HL-60 (cell line): ENCODE measurements around the gene RBFA.
A peak's percentile ranks its signal among the peaks of the same experiment; 100 is the strongest.

Experiments used
- DNase-seq, 2 experiments: peaks; one replicate each; pipeline ENCODE4 v3.0.0-alpha.2; 2010 to 2020; ENCODE audit warnings: low read depth in 1 of 2, low spot score in 1 of 2
- H3K27ac ChIP-seq: fragments of 250-450 bp; sonication (Bioruptor Pico); replicated peaks from 2 replicates; pipeline ENCODE4 v1.5.1; 2020; ENCODE audit warnings: mild to moderate bottlenecking, moderate library complexity
- H3K27me3 ChIP-seq: fragments of 250-450 bp; sonication (Bioruptor Pico); 2 replicates; pipeline ENCODE4 v1.5.1; 2021; ENCODE audit warnings: mild to moderate bottlenecking, moderate library complexity; ENCODE audit not compliant: insufficient read depth, poor library complexity, severe bottlenecking
- H3K4me3 ChIP-seq: replicated peaks from 2 replicates; pipeline ENCODE4 v1.5.1; 2011; ENCODE audit warnings: mild to moderate bottlenecking, control low read depth, low read length; ENCODE audit not compliant: insufficient read depth
- GABPA ChIP-seq: IDR thresholded peaks from 2 replicates; pipeline ENCODE4 v1.6.1; 2012; ENCODE audit warnings: low read depth
- POLR2AphosphoS5 ChIP-seq: IDR thresholded peaks from 2 replicates; pipeline ENCODE4 v1.6.1; 2012; ENCODE audit warnings: low read depth
- SPI1 ChIP-seq: IDR thresholded peaks from 2 replicates; pipeline ENCODE4 v1.6.1; 2012; ENCODE audit warnings: low read depth, mild to moderate bottlenecking, borderline replicate concordance
- TF ChIP-seq, protein P1 (sequence below): IDR thresholded peaks from one replicate; pipeline ENCODE4 v1.5.1; 2011; ENCODE audit warnings: low read length, control low read depth, inconsistent platforms; ENCODE audit not compliant: insufficient read depth
- TF ChIP-seq, protein P2 (sequence below): IDR thresholded peaks from 2 replicates; pipeline ENCODE4 v1.6.1; 2012; ENCODE audit warnings: low read depth; ENCODE audit not compliant: insufficient replicate concordance

RBFA gene

DNA sequence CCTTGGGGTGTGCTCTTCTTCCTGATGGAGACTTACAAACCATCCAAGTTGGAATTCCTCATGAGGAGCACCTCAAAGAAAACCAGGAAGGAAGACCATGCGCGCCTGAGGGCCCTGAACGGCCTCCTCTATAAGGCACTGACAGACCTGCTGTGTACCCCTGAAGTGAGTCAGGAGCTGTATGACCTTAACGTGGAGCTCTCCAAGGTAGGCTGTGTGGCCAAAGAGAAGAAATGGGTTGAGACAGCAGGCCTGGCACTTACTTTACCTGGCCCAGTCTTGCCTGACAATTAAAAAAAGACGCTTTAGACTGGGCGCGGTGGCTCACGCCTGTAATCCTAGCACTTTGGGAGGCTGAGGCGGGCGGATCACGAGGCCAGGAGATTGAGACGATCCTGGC, 3.1 kb downstream of the RBFA start:
- no peak for DNase-seq
- H3K27ac ChIP-seq, result no peak overlapping the region
- TF ChIP-seq, protein P1, sequence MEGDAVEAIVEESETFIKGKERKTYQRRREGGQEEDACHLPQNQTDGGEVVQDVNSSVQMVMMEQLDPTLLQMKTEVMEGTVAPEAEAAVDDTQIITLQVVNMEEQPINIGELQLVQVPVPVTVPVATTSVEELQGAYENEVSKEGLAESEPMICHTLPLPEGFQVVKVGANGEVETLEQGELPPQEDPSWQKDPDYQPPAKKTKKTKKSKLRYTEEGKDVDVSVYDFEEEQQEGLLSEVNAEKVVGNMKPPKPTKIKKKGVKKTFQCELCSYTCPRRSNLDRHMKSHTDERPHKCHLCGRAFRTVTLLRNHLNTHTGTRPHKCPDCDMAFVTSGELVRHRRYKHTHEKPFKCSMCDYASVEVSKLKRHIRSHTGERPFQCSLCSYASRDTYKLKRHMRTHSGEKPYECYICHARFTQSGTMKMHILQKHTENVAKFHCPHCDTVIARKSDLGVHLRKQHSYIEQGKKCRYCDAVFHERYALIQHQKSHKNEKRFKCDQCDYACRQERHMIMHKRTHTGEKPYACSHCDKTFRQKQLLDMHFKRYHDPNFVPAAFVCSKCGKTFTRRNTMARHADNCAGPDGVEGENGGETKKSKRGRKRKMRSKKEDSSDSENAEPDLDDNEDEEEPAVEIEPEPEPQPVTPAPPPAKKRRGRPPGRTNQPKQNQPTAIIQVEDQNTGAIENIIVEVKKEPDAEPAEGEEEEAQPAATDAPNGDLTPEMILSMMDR, result no peak
- TF ChIP-seq POLR2AphosphoS5 (no peak), GABPA (no peak)
- TF ChIP-seq, protein P2, sequence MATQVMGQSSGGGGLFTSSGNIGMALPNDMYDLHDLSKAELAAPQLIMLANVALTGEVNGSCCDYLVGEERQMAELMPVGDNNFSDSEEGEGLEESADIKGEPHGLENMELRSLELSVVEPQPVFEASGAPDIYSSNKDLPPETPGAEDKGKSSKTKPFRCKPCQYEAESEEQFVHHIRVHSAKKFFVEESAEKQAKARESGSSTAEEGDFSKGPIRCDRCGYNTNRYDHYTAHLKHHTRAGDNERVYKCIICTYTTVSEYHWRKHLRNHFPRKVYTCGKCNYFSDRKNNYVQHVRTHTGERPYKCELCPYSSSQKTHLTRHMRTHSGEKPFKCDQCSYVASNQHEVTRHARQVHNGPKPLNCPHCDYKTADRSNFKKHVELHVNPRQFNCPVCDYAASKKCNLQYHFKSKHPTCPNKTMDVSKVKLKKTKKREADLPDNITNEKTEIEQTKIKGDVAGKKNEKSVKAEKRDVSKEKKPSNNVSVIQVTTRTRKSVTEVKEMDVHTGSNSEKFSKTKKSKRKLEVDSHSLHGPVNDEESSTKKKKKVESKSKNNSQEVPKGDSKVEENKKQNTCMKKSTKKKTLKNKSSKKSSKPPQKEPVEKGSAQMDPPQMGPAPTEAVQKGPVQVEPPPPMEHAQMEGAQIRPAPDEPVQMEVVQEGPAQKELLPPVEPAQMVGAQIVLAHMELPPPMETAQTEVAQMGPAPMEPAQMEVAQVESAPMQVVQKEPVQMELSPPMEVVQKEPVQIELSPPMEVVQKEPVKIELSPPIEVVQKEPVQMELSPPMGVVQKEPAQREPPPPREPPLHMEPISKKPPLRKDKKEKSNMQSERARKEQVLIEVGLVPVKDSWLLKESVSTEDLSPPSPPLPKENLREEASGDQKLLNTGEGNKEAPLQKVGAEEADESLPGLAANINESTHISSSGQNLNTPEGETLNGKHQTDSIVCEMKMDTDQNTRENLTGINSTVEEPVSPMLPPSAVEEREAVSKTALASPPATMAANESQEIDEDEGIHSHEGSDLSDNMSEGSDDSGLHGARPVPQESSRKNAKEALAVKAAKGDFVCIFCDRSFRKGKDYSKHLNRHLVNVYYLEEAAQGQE, result peak; percentile 86

DNA sequence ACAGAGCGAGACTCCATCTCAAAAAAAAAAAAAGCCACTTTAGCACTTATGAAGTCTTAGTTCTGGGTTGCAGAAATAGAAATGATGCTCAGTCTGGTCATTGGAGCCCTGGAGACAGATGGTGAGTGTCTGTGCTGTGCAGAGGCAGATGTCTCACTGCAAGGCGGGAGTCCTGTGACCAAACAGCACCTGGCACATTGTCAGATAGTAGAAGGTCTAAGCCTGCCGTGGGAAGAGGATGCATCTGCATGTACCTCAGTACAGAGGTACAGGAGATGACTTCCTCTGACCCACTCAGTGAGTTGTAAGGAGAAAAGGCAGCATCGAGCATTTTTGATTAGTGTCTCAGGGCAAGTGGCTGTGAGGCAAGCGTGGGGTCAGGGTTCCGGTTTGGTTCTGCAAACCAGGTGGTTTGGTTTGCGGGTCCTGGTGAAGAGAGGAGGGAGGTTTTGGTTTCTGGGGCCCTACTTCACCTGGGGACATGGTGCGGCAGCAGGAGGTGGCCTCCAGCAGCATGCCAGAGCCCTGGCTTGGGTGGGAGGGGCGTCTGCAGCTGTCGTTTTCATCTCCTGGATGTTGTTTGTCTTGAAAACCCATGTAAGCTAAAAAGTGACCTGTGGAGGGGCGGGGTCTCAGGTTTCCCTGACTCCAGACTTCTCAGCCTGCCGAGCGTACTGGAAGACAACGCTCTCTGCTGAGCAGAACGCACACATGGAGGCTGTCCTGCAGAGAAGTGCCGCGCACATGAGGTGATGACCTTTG, 3.8 kb downstream of the RBFA start:
- H3K27ac ChIP-seq, result no peak overlapping the region

More for the DNA sequence above, 3.1 kb downstream of the RBFA start:
- Histone ChIP-seq H3K27me3 (no peaks in the 10 kb centered on the region), H3K4me3 (no peak overlapping the region)

DNA sequence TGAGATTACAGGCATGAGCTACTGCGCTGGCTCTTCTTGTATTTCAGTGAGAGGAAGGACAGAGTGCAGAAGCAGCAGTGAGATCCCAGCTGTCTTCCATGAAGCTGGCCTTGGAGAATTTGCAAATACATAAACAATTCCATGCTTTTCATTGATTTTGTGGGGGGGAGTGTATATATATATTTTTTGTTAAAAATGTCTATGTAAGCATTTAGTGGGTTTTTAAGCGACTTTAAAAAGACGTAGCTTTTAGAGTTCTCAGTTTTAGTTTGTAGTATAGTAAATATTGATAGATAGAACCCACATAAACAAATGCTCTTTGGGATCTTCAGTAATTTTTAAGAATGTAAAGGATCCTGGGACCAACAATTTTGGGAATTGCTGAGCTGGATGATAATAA, 6.3 kb downstream of the RBFA start:
- no peak for DNase-seq
- no peaks in the 10 kb centered on the region for H3K27me3 ChIP-seq
- no peak overlapping the region for H3K27ac ChIP-seq
- no peak overlapping the region for H3K4me3 ChIP-seq
- TF ChIP-seq POLR2AphosphoS5 (no peak), GABPA (no peak), SPI1 (no peak)
- TF ChIP-seq, protein P2, result no peak
- TF ChIP-seq, protein P1, result no peak

More for the DNA sequence above, 3.8 kb downstream of the RBFA start:
- Histone ChIP-seq H3K4me3 (no peak overlapping the region), H3K27me3 (no peaks in the 10 kb centered on the region)
- no peak for DNase-seq
- TF ChIP-seq SPI1, result no peak
- TF ChIP-seq, protein P1, result no peak
- TF ChIP-seq POLR2AphosphoS5, result no peak
- TF ChIP-seq, protein P2, result no peak
- no peak for TF ChIP-seq GABPA
